ENCODE results near the gene ROR2.

Gene ROR2

DNA sequence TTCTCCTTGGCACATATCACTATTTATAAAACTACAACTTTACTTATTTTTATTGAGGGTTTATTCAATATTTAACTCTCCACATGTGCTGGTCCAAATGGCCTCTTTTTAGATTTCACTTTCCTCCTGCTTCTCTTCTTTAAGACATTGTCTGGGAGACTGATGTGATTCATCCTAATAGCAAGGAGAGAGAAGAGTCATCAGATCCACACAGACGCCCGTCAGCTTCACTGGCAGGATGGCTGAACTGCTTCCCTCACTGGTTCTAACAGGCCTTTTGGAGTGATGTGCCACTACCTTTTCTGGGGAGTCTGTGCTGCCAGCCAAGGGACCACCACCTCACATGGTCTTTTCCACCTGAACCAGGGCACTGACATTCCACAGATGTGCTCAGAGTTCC, 16.5 kb upstream of the ROR2 start:
- no peak for TF ChIP-seq JUND (IDR thresholded peaks at IDR 0.05; ENCODE audit: low read depth)
- DNase-seq (ENCODE audit: low read depth in 1 of 2, low spot score in 1 of 2): no peak
- in situ Hi-C loops (cut with HindIII; ENCODE audit: low pct_unique_long_range_greater_than_20kb, low sequenced_read_pairs): no loop called here

DNA sequence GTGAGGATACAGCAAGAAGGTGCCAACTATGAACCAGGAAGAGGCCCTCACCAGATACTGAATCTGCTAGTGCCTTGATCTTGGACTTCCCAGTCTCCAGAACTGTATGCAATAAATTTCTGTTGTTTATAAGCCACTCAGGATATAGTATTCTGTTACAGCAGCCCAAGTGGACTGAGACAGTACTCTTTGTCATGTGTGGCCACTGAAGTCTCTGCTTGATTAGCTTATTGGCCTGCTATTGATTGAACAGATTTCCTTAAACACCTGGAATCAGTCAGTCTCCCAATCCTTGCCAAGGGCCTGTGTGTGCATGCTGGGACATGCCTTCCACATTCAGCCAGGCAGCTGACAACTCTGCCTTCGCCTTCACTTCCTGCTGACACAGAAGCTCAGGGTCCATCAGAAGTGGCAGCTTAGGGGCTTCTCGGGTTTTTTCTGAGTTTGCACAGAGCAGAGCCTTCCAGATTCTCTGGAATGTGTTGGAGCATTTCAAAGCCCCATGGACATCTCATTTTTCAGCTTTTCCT, 13.7 kb upstream of the ROR2 start:
- no peak for TF ChIP-seq JUND (IDR thresholded peaks at IDR 0.05; ENCODE audit: low read depth)
- DNase-seq (ENCODE audit: low read depth in 1 of 2, low spot score in 1 of 2): no peak
- in situ Hi-C loops (cut with HindIII; ENCODE audit: low pct_unique_long_range_greater_than_20kb, low sequenced_read_pairs): no loop called here

DNA sequence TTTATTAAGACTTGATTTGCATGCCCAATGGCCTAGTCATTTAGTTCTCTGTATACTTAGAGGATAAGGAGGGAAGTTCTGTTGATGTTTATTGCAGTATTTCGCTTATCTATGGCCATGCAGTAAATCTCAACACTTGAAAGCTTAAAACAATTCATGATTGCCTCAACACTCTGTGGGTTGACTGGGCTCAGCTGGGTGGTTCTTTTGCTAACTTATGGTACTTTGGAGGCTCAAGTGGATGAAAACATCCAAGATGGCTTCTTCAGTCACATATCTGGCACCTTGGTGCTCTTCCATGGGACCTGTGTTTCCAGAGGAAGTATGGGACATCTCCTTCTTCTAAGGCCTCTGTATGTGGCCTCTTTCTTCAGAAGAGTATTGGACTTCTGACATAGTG, 10.3 kb upstream of the ROR2 start:
- TF ChIP-seq JUND (IDR thresholded peaks at IDR 0.05; ENCODE audit: low read depth): no peak
- in situ Hi-C loops (cut with HindIII; ENCODE audit: low pct_unique_long_range_greater_than_20kb, low sequenced_read_pairs): no loop called here
- no peak for DNase-seq (ENCODE audit: low read depth in 1 of 2, low spot score in 1 of 2)

DNA sequence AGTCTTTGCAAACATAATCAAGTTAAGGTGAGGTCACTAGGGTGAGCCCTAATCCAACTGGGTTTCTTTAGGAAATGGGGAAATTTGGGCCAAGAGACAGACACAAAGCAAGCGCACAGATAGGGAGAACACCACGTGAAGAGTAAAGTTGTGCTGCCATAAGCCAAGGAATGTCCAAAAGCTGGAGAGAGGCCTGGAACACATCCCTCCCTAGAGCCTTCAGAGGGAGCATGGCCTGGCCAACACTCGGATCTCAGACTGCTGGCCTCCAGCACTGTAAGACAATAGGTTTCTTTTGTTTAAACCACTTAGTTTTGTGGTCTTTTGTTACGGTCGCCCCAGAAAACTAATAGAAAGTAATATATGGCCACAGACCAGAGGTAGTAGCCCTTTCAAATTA, 8.1 kb upstream of the ROR2 start:
- in situ Hi-C loops (cut with HindIII; ENCODE audit: low pct_unique_long_range_greater_than_20kb, low sequenced_read_pairs): no loop called here
- no peak for DNase-seq (ENCODE audit: low read depth in 1 of 2, low spot score in 1 of 2)
- no peak for TF ChIP-seq JUND (IDR thresholded peaks at IDR 0.05; ENCODE audit: low read depth)

DNA sequence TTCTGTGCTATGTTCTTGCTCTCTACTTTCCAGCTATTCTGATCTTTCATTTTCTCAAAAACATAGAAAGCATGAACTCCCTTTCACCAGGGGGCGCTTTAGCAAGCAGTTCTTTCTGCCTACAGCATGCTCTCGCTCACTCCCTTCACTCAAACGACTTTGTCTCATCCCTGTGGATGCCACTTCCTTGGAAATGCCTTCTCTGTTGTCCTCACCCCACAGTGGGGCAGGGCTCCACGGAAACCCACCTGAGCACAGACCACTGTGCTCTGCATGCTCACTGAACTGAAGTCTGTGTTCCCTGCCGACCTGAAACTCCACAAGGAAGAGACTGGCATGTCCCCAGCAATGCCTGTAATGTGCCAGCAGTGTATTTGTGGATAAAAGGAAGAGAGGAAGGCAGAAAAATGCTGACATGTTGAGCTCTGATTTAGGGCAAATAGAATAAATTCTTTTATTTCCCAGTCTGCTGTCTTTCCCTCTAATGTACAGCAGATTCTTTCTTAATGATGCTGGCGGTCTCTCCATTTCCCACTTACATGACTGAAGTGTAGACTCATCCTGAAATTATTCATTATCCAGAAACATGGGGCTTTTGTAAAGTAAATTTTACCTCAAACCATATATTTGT, 4.9 kb upstream of the ROR2 start:
- in situ Hi-C loops (cut with HindIII; ENCODE audit: low pct_unique_long_range_greater_than_20kb, low sequenced_read_pairs): no loop called here
- peak; percentile 65 to 81 for DNase-seq (ENCODE audit: low read depth in 1 of 2, low spot score in 1 of 2)
- TF ChIP-seq JUND (IDR thresholded peaks at IDR 0.05; ENCODE audit: low read depth): no peak

DNA sequence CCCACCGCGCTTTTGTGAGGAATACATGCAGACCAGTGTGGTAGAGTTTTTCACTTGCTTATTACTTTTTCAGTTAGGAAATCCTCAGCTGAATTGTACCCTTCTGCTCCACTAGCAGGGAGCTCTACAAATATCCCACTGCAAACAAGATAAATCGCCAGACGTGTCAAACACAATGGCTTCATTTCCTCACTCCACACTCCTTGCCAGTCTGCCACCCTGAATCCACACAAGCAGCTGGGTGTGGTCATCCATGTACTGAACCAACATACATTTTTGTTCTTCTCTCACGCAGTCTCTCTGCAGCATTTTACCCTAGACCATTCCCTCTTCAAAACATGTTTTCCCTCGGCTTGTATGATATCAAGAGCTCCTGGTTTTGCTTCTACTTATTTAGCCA, 3.7 kb upstream of the ROR2 start:
- DNase-seq (ENCODE audit: low read depth in 1 of 2, low spot score in 1 of 2): no peak
- in situ Hi-C loops (cut with HindIII; ENCODE audit: low pct_unique_long_range_greater_than_20kb, low sequenced_read_pairs): no loop called here
- no peak for TF ChIP-seq JUND (IDR thresholded peaks at IDR 0.05; ENCODE audit: low read depth)

DNA sequence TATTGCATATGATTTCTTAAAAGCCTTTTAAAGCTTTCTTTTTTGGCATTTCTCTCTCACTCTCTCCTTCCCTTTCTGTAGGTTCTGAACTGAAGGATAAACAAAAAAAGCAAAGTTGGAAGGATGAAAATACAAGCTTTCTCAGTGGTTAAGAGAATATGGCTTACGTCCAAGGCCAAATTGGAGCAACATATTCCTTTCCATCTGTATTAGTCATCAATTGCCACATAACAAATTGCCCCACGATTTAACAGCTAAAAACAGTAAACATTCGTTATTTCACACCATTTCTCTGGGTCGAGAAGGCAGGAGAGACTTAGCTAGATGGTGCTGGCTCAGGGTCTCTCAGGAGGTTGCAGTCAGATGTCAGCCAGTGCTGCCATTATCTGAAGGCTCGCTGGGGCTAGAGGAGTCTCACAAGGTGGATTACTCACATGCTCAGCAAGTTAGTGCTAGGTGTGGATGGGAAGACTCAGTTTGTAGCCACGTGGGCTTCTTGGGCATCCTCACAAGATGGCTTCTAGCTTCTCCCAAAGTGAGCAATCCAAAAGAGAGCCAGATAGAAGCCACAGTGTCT, 2.0 kb upstream of the ROR2 start:
- in situ Hi-C loops (cut with HindIII; ENCODE audit: low pct_unique_long_range_greater_than_20kb, low sequenced_read_pairs): no loop called here
- no peak for DNase-seq (ENCODE audit: low read depth in 1 of 2, low spot score in 1 of 2)
- no peak for TF ChIP-seq JUND (IDR thresholded peaks at IDR 0.05; ENCODE audit: low read depth)

DNA sequence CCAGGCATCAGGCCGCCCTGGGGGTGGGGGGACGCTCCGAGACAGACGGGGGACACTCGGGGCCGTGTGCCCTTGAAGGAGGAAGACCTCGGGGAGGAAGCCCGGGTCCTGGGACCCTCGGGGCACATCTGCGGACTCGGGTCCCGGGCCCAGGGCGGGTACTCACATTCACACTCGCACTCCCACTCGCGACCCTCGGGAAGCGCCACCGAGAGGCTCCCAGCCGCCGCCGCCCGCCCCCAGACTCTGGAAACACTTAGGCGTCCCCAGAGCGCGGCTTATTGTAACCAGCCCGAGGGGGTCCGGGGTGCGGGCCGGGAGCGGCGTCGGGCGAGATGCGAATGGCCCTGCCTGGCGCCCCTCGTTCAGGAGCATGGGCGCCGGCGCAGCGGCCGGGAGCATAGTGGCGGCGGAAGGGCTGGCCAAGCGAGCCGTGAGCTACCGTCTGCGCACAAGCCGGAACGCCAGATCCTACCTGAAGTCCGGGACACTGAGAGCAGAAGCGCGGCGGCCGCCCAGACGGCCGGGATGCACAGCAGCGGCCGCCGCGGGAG, 559 bp downstream of the ROR2 start:
- peak in 1 of 2 experiments; percentile 45 for DNase-seq (ENCODE audit: low read depth in 1 of 2, low spot score in 1 of 2)
- in situ Hi-C loops (cut with HindIII; ENCODE audit: low pct_unique_long_range_greater_than_20kb, low sequenced_read_pairs): no loop called here

DNA sequence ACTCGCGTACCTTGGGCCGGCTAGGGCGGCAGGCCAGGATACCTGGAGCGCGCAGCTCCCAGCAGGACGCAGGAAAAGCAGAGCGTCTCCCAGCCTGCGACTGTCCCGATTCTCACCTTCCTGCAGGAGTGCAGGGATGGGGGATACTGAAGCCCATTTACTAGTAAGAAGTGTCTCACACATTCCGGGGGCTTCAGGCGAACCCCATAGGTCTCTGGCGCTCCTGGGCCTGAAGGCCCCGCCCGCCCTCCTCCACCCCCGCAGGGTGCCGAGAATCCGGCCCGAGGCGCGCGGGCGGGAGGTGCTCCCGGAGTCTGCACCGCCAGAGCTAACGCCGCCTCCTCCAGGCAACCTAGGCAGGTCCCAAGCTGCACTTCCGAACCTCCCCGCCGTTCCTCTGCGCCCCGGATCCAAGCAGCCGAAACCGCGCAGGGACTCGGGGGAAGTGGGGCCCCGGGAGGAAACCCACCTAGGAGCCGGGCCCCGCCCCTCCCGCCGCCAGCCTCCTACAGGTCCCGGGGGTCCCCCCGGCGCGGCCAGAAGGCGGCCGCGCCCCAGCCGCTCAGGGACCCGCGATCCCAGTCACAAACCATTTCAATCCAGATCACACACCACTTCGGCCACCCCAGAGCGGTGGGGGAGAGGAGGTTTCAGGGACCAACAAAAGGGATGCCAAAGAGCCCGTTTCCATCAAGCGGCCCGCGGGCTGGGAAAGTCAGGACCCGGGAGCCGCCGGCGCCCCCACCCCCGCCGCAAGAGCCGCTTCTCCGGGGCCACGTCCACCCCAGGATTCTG, 1.2 kb downstream of the ROR2 start:
- DNase-seq (ENCODE audit: low read depth in 1 of 2, low spot score in 1 of 2): peak; percentile 70 to 85
- in situ Hi-C loops (cut with HindIII; ENCODE audit: low pct_unique_long_range_greater_than_20kb, low sequenced_read_pairs): no loop called here
- no peak for TF ChIP-seq JUND (IDR thresholded peaks at IDR 0.05; ENCODE audit: low read depth)

More for the DNA sequence above, 559 bp downstream of the ROR2 start:
- no peak for TF ChIP-seq JUND (IDR thresholded peaks at IDR 0.05; ENCODE audit: low read depth)

DNA sequence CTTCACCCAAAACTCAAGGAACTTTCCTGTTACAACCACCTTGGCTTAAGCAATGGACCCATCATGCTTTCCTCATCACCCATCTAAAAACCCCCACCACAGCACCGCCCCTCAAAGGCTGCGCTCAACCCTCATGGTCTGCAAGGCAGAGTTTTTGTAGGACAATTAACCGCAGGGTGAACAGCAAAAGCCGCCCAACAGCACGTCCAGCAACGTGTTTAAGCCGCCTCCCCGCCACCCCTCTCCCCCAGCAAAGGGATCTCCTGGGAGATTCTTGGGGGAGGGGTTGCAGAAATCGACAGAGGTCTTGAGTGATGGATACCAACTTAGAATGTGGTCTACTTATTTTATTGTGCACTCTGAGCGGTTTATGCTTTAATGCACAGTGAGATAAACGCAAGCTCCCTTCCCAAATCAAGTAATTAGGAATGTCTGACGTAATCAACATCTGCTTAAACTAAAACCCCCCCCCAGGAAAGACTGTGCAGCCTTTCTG, 1.9 kb downstream of the ROR2 start:
- no peak for DNase-seq (ENCODE audit: low read depth in 1 of 2, low spot score in 1 of 2)
- no peak for TF ChIP-seq JUND (IDR thresholded peaks at IDR 0.05; ENCODE audit: low read depth)
- in situ Hi-C loops (cut with HindIII; ENCODE audit: low pct_unique_long_range_greater_than_20kb, low sequenced_read_pairs): no loop called here

DNA sequence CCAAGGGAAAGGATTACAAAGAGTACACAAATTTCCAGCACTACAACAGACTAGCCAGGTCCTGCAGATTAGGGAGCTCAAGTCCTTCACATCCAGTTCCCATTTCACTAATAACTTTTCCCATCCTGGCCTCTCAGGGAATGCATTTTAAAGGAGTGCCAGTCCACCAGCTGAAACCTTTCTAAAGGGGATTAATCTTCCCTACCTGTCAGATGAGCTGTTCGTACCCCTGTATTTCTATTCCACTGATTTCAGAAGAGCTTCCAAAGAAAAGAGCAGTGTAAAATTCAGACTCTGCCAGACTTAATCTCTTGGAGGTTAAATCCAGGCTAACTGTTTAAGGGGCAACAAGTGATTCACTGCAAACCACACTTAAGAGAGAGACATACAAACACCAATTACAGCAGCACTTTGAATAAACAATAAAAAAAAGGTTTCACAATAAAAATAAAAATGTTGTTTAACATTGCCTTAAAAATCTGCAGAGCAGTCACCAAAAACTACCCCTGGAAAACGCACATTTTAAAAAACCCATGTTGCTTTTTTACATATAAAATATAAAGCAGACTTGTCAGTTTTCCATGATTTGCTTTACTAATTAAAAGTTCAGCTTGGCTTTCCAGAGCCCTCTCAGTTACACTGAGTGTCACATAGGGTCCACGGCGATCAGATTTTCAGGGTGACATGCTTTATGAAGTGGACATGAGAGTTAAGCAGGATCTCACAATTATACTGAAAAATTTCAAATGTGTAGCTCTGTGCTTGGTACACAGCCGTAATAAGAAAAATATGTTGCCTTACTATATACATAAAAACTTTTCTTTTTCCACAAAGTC, 3.2 kb downstream of the ROR2 start:
- in situ Hi-C loops (cut with HindIII; ENCODE audit: low pct_unique_long_range_greater_than_20kb, low sequenced_read_pairs): no loop called here
- TF ChIP-seq JUND (IDR thresholded peaks at IDR 0.05; ENCODE audit: low read depth): no peak

DNA sequence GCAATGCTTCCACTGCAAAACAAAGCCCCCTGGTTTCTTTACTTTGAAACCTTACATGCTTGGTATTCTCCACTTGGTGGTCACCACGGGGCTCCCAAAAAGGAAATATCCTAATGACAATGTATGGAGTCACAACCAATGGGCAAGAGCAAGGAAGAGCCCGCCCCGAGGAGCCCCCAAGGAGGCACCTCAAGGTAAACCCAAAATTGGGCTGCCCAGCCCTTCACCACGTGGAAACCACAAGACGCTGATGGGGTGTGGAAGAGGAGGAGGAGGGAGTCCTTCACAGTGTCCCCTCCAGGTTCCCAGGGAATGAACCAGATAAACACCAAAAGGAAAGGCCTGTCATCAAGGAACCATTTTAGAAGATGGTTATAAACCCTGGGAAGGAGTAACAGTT, 3.8 kb downstream of the ROR2 start:
- DNase-seq (ENCODE audit: low read depth in 1 of 2, low spot score in 1 of 2): no peak
- in situ Hi-C loops (cut with HindIII; ENCODE audit: low pct_unique_long_range_greater_than_20kb, low sequenced_read_pairs): no loop called here
- TF ChIP-seq JUND (IDR thresholded peaks at IDR 0.05; ENCODE audit: low read depth): no peak

More for the DNA sequence above, 3.2 kb downstream of the ROR2 start:
- no peak for DNase-seq (ENCODE audit: low read depth in 1 of 2, low spot score in 1 of 2)

Data from T47D (cell line).